PFSK-1 (cell line): ENCODE measurements around the gene RHOH.

Experiments
- FOXP2 ChIP-seq: optimal IDR thresholded peaks from 2 replicates; pipeline ENCODE3; 2011; ENCODE audit warnings: borderline replicate concordance, control low read depth, inconsistent platforms; ENCODE audit not compliant: insufficient read depth; ENCODE audit errors: extremely low read length, extremely low read depth
- POLR2AphosphoS5 ChIP-seq: IDR thresholded peaks from 2 replicates; pipeline ENCODE4 v1.6.1; 2012; ENCODE audit warnings: low read depth, mild to moderate bottlenecking, control low read depth, low read length, moderate library complexity
- SIN3A ChIP-seq: IDR thresholded peaks from 2 replicates; pipeline ENCODE4 v1.6.1; 2012; ENCODE audit warnings: mild to moderate bottlenecking, low read length, moderate library complexity, borderline replicate concordance; ENCODE audit not compliant: insufficient read depth
- TAF1 ChIP-seq: IDR thresholded peaks from 2 replicates; pipeline ENCODE4 v1.6.1; 2012; ENCODE audit warnings: low read length, control low read depth, borderline replicate concordance; ENCODE audit not compliant: insufficient read depth
- TF ChIP-seq, protein P1 (sequence below), 2 experiments: IDR thresholded peaks; 2 replicates each; pipeline versions ENCODE4 v1.6.1 to v1.8.0; 2011 to 2012; ENCODE audit warnings: low read depth in 2 of 2, low read length in 2 of 2, control low read depth in 1 of 2, inconsistent platforms in 1 of 2, mild to moderate bottlenecking in 1 of 2, moderate library complexity in 1 of 2; ENCODE audit not compliant: insufficient read depth in 1 of 2

The RHOH gene

GRCh38 chr4:40246938-40247337 lies 50.1 kb downstream of the RHOH start:
- TF ChIP-seq TAF1 (no peak), FOXP2 (no peak), POLR2AphosphoS5 (no peak)

DNA sequence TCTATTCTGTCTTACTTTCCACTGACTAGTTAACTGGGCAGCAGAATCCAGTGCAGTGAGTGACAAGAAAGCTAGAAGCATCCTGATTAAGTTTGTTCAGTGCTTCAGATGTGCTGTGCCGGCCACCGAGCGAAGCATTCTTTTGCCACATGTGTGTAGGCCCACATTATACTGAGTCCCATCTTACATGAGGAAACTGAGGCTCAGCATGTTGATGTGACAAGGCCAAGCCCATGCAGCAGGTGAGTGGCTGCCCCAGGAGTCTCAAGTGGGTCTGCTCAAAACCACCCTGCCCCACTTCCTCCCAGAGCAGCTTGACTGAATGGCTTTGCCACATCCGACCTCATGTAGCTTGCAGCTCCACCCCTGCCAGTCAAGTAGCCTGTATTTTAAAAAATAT lies 50.5 kb downstream of the RHOH start:
- no peak for TF ChIP-seq POLR2AphosphoS5
- no peak for TF ChIP-seq TAF1
- TF ChIP-seq, protein P1, sequence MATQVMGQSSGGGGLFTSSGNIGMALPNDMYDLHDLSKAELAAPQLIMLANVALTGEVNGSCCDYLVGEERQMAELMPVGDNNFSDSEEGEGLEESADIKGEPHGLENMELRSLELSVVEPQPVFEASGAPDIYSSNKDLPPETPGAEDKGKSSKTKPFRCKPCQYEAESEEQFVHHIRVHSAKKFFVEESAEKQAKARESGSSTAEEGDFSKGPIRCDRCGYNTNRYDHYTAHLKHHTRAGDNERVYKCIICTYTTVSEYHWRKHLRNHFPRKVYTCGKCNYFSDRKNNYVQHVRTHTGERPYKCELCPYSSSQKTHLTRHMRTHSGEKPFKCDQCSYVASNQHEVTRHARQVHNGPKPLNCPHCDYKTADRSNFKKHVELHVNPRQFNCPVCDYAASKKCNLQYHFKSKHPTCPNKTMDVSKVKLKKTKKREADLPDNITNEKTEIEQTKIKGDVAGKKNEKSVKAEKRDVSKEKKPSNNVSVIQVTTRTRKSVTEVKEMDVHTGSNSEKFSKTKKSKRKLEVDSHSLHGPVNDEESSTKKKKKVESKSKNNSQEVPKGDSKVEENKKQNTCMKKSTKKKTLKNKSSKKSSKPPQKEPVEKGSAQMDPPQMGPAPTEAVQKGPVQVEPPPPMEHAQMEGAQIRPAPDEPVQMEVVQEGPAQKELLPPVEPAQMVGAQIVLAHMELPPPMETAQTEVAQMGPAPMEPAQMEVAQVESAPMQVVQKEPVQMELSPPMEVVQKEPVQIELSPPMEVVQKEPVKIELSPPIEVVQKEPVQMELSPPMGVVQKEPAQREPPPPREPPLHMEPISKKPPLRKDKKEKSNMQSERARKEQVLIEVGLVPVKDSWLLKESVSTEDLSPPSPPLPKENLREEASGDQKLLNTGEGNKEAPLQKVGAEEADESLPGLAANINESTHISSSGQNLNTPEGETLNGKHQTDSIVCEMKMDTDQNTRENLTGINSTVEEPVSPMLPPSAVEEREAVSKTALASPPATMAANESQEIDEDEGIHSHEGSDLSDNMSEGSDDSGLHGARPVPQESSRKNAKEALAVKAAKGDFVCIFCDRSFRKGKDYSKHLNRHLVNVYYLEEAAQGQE (IDR thresholded peaks at IDR 0.05; ENCODE audit: insufficient read depth in 1 of 2, low read depth in 2 of 2, low read length in 2 of 2), result no peak
- no peak for TF ChIP-seq SIN3A
- no peak for TF ChIP-seq FOXP2

GRCh38 chr4:40251366-40251765 lies 54.5 kb downstream of the RHOH start:
- TF ChIP-seq TAF1 (no peak), FOXP2 (no peak), SIN3A (no peak), POLR2AphosphoS5 (no peak)
- TF ChIP-seq, protein P1 (IDR thresholded peaks at IDR 0.05; ENCODE audit: insufficient read depth in 1 of 2, low read depth in 2 of 2, low read length in 2 of 2), result no peak

GRCh38 chr4:40253906-40254305 lies 57.1 kb downstream of the RHOH start:
- TF ChIP-seq, protein P1 (IDR thresholded peaks at IDR 0.05; ENCODE audit: insufficient read depth in 1 of 2, low read depth in 2 of 2, low read length in 2 of 2), result no peak
- no peak for TF ChIP-seq TAF1
- TF ChIP-seq SIN3A, result no peak
- no peak for TF ChIP-seq POLR2AphosphoS5
- TF ChIP-seq FOXP2, result no peak

GRCh38 chr4:40254608-40255392 lies 58.0 kb downstream of the RHOH start:
- TF ChIP-seq, protein P1 (IDR thresholded peaks at IDR 0.05; ENCODE audit: insufficient read depth in 1 of 2, low read depth in 2 of 2, low read length in 2 of 2), result no peak
